CD4-positive, alpha-beta T cell treated with Interleukin-1 beta for 1 hour (primary cell): ENCODE data around the gene ZFP62.
A peak's percentile ranks its signal among the peaks of the same experiment; 100 is the strongest.

Source experiments
- DNase-seq, 2 donors: peaks; one replicate each; pipeline ENCODE4 v3.0.0-alpha.2; 2020 to 2022

ZFP62 gene

GRCh38 chr5:180866985-180867384 is 5.9 kb upstream of the ZFP62 start:
- DNase-seq: no peak

GRCh38 chr5:180865981-180866695 is 5.1 kb upstream of the ZFP62 start:
- DNase-seq: no peak

GRCh38 chr5:180862645-180863044 is 1.6 kb upstream of the ZFP62 start:
- no peak for DNase-seq

- peak; percentile 66 to 70 for DNase-seq
Measured at GRCh38 chr5:180860273-180860886, 696 bp downstream of the ZFP62 start.

GRCh38 chr5:180858586-180858985 is 2.5 kb downstream of the ZFP62 start:
- DNase-seq: no peak

- DNase-seq: no peak
Measured at GRCh38 chr5:180853848-180854176, 7.3 kb downstream of the ZFP62 start.

GRCh38 chr5:180853121-180853847 is 7.8 kb downstream of the ZFP62 start:
- DNase-seq: no peak

GRCh38 chr5:180852495-180852894 is 8.6 kb downstream of the ZFP62 start:
- no peak for DNase-seq

GRCh38 chr5:180850434-180851078 is 10.5 kb downstream of the ZFP62 start:
- no peak for DNase-seq

- no peak for DNase-seq
Measured at GRCh38 chr5:180849827-180850226, 11.2 kb downstream of the ZFP62 start.

GRCh38 chr5:180848878-180849277 is 12.2 kb downstream of the ZFP62 start:
- no peak for DNase-seq

- DNase-seq: no peak
Measured at GRCh38 chr5:180848265-180848664, 12.8 kb downstream of the ZFP62 start.

- DNase-seq: no peak
Measured at GRCh38 chr5:180847026-180847425, 14.1 kb downstream of the ZFP62 start.

GRCh38 chr5:180844858-180845257 is 16.2 kb downstream of the ZFP62 start:
- no peak for DNase-seq

- DNase-seq: no peak
Measured at GRCh38 chr5:180844432-180844831, 16.6 kb downstream of the ZFP62 start.

- no peak for DNase-seq
Measured at GRCh38 chr5:180839935-180840334, 21.1 kb downstream of the ZFP62 start.

GRCh38 chr5:180839227-180839626 is 21.8 kb downstream of the ZFP62 start:
- no peak for DNase-seq

- no peak for DNase-seq
Measured at GRCh38 chr5:180837478-180837877, 23.6 kb downstream of the ZFP62 start.

GRCh38 chr5:180832638-180833068 is 28.4 kb downstream of the ZFP62 start:
- peak; percentile 40 to 46 for DNase-seq

- peak; percentile 76 to 79 for DNase-seq
Measured at GRCh38 chr5:180831139-180832093, 29.7 kb downstream of the ZFP62 start.

GRCh38 chr5:180830253-180831138 is 30.6 kb downstream of the ZFP62 start:
- peak; percentile 78 to 80 for DNase-seq
